Gastrocnemius medialis (tissue), 4 donors: ENCODE results near the gene SNX22. TPM values are rescaled to one million over a fixed set of nuclear protein-coding genes. Genes with fewer than 3 reads are reported as not detected.

Experiments
- ATAC-seq, 2 donors: fragments of 150-250 bp; one replicate each; pipeline ENCODE4 v1.9.1; 2016
- DNase-seq, 2 donors: peaks; one replicate each; pipeline ENCODE4 v3.0.0-alpha.2; 2019
- H3K27ac ChIP-seq, 4 donors: fragments of 200-600 bp; sonication (generic); 1 replicate in 1 of 4; 2 replicates in 3 of 4; pipeline ENCODE4 v1.5.1; 2016 to 2018; ENCODE audit warnings: mild to moderate bottlenecking in 2 of 4, moderate library complexity in 1 of 4
- H3K27me3 ChIP-seq, 3 donors: fragments of 200-600 bp; sonication (generic) in 2 of 3; 1 replicate in 1 of 3; 2 replicates in 2 of 3; pipeline versions ENCODE4 v1.5.1 to v1.6.0; 2016 to 2019; ENCODE audit warnings: mild to moderate bottlenecking in 1 of 3, moderate library complexity in 1 of 3
- H3K36me3 ChIP-seq, 2 donors: fragments of 200-600 bp; sonication (generic) in 1 of 2; one replicate each; pipeline ENCODE4 v1.5.1; 2017 to 2018
- H3K4me1 ChIP-seq, 2 donors: fragments of 200-600 bp; sonication (generic) in 1 of 2; one replicate each; pipeline ENCODE4 v1.5.1; 2016 to 2017; ENCODE audit warnings: mild to moderate bottlenecking in 2 of 2
- H3K4me3 ChIP-seq, 4 donors: fragments of 200-600 bp; sonication (generic) in 3 of 4; 1 replicate in 1 of 4; 2 replicates in 3 of 4; pipeline ENCODE4 v1.5.1; 2016 to 2019; ENCODE audit warnings: mild to moderate bottlenecking in 2 of 4
- H3K9me3 ChIP-seq, 3 donors: fragments of 200-600 bp; sonication (generic) in 2 of 3; 1 replicate in 1 of 3; 2 replicates in 2 of 3; pipeline ENCODE4 v1.5.1; 2016 to 2019
- CTCF ChIP-seq, 5 experiments: fragments of 450-650 bp in 3 of 5; fragments of 200-600 bp in 2 of 5; sonication (generic) in 2 of 5; IDR thresholded peaks in 4 of 5; conservative IDR thresholded peaks in 1 of 5; 1 replicate in 4 of 5; 2 replicates in 1 of 5; pipeline ENCODE4 v1.5.1; 2016 to 2019; ENCODE audit warnings: antibody characterized with exemption in 5 of 5, mild to moderate bottlenecking in 3 of 5, moderate library complexity in 3 of 5
- POLR2A ChIP-seq, 2 donors: fragments of 450-650 bp; IDR thresholded peaks; one replicate each; pipeline ENCODE4 v1.6.1; 2017; ENCODE audit warnings: antibody characterized with exemption in 2 of 2, mild to moderate bottlenecking in 2 of 2, moderate library complexity in 2 of 2
- in situ Hi-C, 4 donors: fragments of 200-750 bp; cut with MboI; loops; one replicate each; pipeline versions ENCODE4 v1.15.0 to v1.8.0; 2017; ENCODE audit warnings: low sequenced_read_pairs in 4 of 4
- intact Hi-C: fragments of 100-400 bp; cut with DNase I; formaldehyde crosslinking; loops from one replicate; pipeline ENCODE4 v1.15.1; 2023; ENCODE audit warnings: low total_unique reads
- total RNA-seq, 4 donors: library from RNA; depleted of rRNA; stranded (reverse); fragments of >200 nt; gene quantifications; one replicate each; pipeline versions ENCODE4 v1.1.0 to v1.2.3, GENCODE V29; 2016

The SNX22 gene
- total RNA-seq, 4 donors from 2014 or later = 0.09 to 0.87 TPM; not detected in 2

DNA sequence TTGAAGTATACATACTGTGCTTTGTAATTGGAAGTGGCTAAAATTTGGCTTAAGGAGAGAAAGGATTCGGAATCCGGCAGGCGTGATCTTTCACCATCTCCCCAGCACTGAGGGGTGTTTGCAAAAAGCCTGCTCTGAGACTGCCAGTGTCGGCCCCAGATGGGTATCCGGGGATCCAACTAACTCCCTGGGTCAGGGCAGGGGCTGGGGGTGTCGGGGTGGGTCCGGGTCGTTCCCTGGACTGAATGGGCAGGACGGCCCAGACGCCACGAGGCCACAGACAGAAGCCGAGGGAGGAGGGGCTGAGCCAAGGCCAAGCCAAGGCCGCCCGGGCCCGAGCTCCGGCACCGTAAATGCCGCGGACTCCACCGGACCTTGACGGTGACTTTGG is 10.9 kb downstream of the SNX22 start:
- H3K27ac ChIP-seq = peak overlapping the region; percentile 84 to 96 (median 94)
- H3K27me3 ChIP-seq = no peaks in the 10 kb centered on the region
- TF ChIP-seq POLR2A (IDR thresholded peaks at IDR 0.05) (no peak), CTCF (IDR thresholded peaks at IDR 0.05 in 4 of 5, conservative IDR thresholded peaks at IDR 0.05 in 1 of 5) (no peak)
- no peak for DNase-seq
- in situ Hi-C loops = no loop called here
- peak overlapping the region; percentile 83 to 96 (median 88) for H3K4me3 ChIP-seq
- ATAC-seq = peak; percentile 48 to 50
- peaks cover 6 to 43% of the 10 kb centered on the region in 2 donors for H3K36me3 ChIP-seq
- H3K9me3 ChIP-seq = no peaks in the 10 kb centered on the region
- H3K4me1 ChIP-seq = peaks cover 23 to 24% of the 10 kb centered on the region in 2 donors
- intact Hi-C loops = loop anchor here (2.0 to 5.0 kb wide), 5 partner anchors 55 to 825 kb away; partner anchors contain the start of genes CSNK1G1, PCLAF, SPG21 and ZNF609

DNA sequence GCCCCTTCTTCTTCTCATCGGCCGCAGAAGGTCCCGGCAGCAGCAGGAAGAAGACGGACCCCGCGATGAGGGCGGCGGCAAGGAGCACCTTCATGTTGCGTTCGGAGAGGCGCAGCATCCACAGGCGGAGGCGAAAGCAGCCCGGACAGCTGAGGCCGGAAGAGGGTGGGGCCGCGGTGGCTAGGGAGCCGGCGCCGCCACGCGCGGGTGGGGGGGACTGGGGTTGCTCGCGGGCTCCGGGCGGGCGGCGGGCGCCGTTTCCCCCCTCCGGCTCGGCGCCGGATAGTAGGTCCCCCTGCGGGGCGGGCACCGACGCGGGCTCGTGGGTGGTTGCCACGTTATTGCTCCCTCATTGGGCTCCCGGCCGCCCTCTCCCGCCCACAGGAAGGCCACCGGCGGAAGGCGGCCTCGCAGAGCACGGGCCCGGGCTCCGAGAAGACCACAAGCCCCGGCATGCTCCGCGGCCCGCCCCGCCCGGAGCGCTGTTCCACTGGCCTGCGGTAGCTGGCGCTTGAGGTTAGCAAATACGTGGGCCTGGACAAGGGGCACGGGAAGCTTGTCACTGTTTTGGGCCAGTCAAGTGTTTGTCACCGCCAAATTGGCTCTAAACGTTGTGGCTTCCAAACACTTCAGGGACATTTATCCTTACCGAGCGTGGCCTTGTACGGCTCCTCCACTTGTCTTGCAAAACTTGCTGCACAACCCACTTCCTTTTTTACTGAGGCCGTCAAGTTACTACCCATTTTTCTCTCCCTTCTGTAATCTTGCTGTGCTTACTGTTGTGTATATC is 11.5 kb downstream of the SNX22 start, which contains the start of gene PPIB:
PPIB (minus strand) TSS at position 154 of the 790 bp plus-strand sequence; CDS start at position 118, 36 bp downstream.
- Histone ChIP-seq H3K27me3 (no peaks in the 10 kb centered on the region), H3K9me3 (no peaks in the 10 kb centered on the region), H3K36me3 (peaks cover 4 to 37% of the 10 kb centered on the region in 2 donors), H3K27ac (peak within 1 kb of the TSS; percentile 84 to 96 (median 94)), H3K4me3 (peak within 1 kb of the TSS; percentile 83 to 96 (median 88)), H3K4me1 (peaks cover 23 to 24% of the 10 kb centered on the region in 2 donors)
- ATAC-seq = peak; percentile 82 to 85
- peak; percentile 69 to 91 for TF ChIP-seq POLR2A (IDR thresholded peaks at IDR 0.05)
- peak in 4 of 5 experiments; percentile 19 to 55 (median 38) for TF ChIP-seq CTCF (IDR thresholded peaks at IDR 0.05 in 4 of 5, conservative IDR thresholded peaks at IDR 0.05 in 1 of 5)
- DNase-seq = peak; percentile 95 to 98
- in situ Hi-C loops (no loop called here), intact Hi-C loops (loop anchor here (2.0 to 5.0 kb wide), 5 partner anchors 56 to 824 kb away; partner anchors contain the start of genes CSNK1G1, PCLAF, SPG21 and ZNF609)

GRCh38 chr15:64163659-64164362 is 12.3 kb downstream of the SNX22 start:
- DNase-seq = peak in 1 of 2 donors; percentile 60
- in situ Hi-C loops = no loop called here
- TF ChIP-seq POLR2A (IDR thresholded peaks at IDR 0.05) (no peak), CTCF (IDR thresholded peaks at IDR 0.05 in 4 of 5, conservative IDR thresholded peaks at IDR 0.05 in 1 of 5) (peak in 1 of 5 experiments; percentile 1)
- Histone ChIP-seq H3K4me1 (peaks cover 23 to 24% of the 10 kb centered on the region in 2 donors), H3K36me3 (peaks cover 4 to 30% of the 10 kb centered on the region in 2 donors), H3K27me3 (no peaks in the 10 kb centered on the region), H3K4me3 (peak overlapping the region; percentile 48 to 89 (median 70)), H3K9me3 (no peaks in the 10 kb centered on the region), H3K27ac (peak overlapping the region; percentile 81 to 96 (median 94))
- intact Hi-C loops = loop anchor here (2.0 to 5.0 kb wide), 5 partner anchors 57 to 823 kb away; partner anchors contain the start of genes CSNK1G1, PCLAF, SPG21 and ZNF609
- ATAC-seq = peak; percentile 43 to 54

DNA sequence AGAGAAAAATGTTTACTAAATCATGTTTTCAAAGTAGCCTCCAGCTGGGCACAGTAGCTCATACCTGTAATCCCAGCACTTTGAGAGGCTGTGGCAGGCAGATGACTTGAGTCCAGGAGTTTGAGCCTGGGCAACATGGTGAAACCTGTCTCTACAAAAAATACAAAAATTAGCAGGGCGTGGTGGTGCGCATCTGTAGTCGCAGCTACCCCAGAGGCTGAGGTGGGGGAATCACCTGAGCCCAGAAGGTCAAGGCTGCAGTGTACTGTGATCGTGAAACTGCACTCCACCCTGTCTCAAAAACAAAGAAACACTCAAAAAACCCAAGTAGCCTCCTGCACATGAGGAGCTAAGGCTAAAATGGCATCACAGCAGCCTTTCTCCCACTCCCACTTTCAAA is 12.9 kb downstream of the SNX22 start:
- H3K4me3 ChIP-seq = no peak overlapping the region
- no peaks in the 10 kb centered on the region for H3K9me3 ChIP-seq
- H3K36me3 ChIP-seq = peaks cover 4 to 23% of the 10 kb centered on the region in 2 donors
- in situ Hi-C loops = no loop called here
- H3K4me1 ChIP-seq = peaks cover 23 to 24% of the 10 kb centered on the region in 2 donors
- DNase-seq = no peak
- intact Hi-C loops = loop anchor here (5.0 kb wide), 4 partner anchors 57 to 823 kb away; partner anchors contain the start of genes PCLAF, SPG21 and ZNF609
- H3K27ac ChIP-seq = peak overlapping the region; percentile 81 to 96 (median 94)
- no peaks in the 10 kb centered on the region for H3K27me3 ChIP-seq
- TF ChIP-seq POLR2A (IDR thresholded peaks at IDR 0.05) (no peak), CTCF (IDR thresholded peaks at IDR 0.05 in 4 of 5, conservative IDR thresholded peaks at IDR 0.05 in 1 of 5) (no peak)
- no peak for ATAC-seq
